ENCODE data around the gene DOCK9.
"Not testable (repeated sequence)": the region's sequence is repeated elsewhere in the genome, so short reads cannot be mapped to it uniquely, and the experiment has no call there.

Gene DOCK9

DNA sequence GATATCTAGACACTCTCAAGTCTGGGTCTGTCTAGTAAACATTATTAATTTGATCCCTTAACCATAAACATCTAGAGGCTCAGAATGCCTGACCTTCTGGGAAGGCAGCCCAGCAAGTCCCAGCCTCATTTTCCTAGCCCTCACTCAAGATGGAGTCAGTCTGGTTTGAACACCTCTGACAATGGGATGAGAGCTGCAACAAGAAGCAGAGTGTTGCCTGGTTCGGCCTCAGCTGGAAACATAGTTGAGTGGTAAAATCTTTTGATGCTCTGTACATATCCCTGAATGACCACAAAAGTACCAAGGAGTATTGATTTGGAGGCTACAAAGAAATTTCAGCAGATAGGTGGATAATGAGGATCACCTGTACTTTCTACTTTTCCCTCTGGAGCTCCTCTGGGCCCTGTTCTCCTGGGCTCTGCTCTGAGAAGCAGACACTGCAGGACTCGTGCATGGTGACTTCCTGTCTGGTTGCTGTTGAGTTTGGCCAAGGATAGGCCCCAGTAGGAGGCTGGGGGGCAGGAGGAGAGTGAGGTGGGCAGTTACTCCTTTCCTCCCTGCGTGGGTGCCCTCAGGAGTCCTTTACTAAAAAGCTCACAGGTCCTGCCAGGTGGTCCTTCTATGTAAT lies 157.0 kb downstream of the DOCK9 start:
- no peak for DNase-seq

DNA sequence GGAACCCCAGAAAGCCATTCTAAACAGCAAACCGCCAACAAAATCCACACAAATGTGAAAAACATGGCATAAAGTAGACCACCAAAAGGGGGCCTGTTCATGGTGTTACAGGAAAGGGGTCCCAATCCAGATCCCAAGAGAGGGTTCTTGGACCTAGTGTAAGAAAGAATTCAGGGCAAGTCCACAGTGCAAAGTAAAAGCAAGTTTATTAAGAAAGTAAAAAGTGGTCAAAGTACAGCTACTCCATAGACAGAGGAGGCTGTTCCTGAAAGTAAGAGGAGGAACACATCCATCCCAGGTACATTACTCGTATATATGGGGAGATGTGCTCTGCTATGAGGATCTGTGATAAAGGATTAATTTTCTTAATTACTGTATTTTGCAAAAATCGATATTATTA lies 157.6 kb downstream of the DOCK9 start:
- DNase-seq = no peak

DNA sequence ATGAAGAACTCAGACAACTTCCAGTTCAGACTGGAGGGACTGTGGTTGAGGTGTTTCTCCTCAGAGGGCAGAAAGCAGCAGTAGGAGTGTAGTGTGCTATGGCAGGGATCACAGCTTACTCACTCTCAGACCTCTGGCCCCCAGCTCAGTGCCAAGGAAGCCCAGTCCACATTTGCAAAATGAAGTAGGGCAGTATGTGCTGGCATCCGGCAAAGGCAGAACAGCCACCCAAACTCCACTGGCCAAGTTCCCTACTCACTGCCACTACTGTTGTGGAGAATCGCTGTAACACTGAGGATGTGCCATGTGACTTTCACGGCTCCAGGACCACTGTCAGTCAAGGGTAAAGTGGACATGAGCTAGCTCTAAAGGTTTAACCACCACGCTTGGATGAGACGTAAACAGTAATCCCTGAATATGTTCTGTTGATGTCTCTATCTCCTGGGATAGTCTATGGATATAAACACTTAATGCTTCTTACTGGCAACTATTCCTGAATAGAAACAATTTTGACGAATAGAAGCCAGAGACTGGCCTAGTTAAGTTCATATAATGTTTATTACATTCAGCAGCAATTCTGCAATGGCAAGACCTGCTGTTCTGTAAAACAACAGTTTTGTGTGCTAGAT lies 158.4 kb downstream of the DOCK9 start:
- no peak for DNase-seq

- DNase-seq = no peak
These were observed 161.5 kb downstream of the DOCK9 start for GRCh38 chr13:98816406-98816805.

DNA sequence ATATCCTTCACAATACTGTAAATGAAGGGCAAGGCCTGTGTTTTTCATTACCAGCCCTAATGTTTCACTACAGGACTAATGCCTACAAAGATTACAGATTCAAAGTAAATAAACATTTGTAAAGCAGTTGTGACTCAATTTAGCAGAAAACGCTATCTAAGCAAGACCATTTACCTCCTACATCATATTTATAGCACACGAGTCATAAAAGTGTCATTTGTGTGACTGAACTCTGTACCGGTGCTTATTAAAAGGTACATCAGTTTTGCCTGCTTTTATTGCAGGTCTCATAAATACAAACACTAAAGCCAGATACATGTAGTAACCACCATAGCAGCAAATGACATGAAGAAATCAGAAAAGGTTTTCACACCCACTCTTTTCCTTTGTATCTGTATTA lies 163.9 kb downstream of the DOCK9 start:
- DNase-seq = no peak

DNA sequence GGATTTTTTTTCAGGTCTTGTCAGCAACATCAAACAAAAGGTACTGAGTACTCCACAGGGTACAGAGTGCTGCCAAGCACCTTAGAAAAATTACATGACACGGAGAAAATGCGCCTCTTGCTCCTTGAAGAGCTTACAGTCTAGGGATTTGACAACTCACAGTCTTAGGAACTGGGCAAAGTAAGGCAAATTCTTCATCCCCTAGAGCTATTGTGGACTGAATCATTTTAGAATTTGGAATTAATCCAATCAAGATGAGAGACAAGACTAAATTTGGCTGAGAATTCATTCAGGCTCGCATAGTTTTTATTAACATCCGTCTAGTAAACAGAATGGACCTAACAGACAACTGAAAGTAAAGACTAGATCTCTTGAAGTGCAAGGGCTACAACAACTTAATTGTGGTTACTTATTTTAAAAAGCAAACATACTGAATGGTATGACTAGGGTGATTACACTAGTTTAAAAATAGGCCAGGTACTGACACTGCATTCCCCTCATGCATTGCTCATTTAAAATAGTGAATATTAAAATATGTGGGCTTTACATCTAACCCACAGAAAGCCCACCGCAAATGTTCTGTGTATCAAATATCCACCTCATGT lies 165.6 kb downstream of the DOCK9 start:
- not testable (repeated sequence) for DNase-seq

GRCh38 chr13:98810746-98811145 lies 167.1 kb downstream of the DOCK9 start:
- DNase-seq = no peak

GRCh38 chr13:98809345-98809777 lies 168.5 kb downstream of the DOCK9 start:
- DNase-seq = no peak

DNA sequence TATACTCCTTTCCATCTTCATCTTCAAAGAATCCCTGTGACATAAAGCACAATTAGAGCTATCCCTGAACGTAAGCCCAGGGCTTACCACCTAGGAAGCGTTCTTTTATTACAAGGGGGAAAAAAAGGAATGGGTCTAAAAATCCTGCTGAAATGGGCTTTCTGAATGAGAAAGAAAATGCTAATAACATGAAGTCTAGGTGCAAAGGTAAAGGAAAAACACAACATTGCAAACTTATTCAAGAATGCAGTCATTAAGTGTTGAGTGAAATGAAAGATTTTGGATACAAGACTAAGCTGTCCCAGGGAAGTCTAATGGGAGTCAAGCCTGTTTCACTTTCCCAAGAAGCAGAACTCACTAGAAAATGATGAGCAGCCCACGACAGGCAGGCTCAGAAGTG lies 170.1 kb downstream of the DOCK9 start:
- no peak for DNase-seq

GRCh38 chr13:98804336-98804855 lies 173.5 kb downstream of the DOCK9 start:
- DNase-seq = no peak

DNA sequence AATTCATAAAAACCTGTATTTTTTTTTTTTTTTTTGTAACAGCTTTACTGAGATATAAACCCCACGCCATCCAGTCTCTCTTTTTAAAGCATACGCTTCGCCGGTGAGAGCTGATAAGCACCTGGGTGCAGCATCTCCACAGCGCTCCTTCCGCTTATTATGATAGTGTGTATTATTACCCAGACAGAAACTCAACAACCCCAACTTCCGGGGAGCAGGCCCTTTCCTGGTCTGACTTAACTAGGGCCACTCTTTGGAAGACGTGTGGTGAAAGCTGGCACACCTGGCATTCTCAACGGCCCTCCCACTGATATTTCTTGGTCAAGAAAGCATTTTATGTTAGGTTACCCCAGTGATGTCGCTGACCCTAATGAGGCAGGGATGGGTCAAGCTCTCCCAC lies 173.9 kb downstream of the DOCK9 start:
- DNase-seq = no peak

DNA sequence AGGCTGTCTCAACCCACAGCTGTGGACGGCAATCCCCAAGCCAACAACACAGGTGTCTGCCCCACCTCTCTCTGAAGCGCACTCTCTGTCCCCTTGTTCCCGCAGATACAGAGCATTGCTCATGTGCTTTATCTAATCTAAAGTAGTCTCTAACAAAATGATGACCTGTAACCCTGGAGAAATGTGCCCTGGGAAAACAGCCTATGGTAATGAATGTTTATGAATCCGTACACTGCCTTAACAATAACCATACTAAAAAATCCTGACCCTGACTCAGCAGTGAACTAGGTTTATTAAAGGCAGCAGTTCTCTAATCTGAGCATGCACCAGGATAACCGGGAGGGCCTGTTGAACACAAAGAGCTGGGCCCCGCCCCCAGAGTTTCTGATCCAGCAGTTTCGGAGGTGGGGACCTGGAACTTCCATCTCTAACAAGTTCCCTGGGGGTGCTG lies 174.7 kb downstream of the DOCK9 start:
- no peak for DNase-seq

- DNase-seq = no peak
These were observed 175.3 kb downstream of the DOCK9 start for GRCh38 chr13:98802559-98802958.

DNA sequence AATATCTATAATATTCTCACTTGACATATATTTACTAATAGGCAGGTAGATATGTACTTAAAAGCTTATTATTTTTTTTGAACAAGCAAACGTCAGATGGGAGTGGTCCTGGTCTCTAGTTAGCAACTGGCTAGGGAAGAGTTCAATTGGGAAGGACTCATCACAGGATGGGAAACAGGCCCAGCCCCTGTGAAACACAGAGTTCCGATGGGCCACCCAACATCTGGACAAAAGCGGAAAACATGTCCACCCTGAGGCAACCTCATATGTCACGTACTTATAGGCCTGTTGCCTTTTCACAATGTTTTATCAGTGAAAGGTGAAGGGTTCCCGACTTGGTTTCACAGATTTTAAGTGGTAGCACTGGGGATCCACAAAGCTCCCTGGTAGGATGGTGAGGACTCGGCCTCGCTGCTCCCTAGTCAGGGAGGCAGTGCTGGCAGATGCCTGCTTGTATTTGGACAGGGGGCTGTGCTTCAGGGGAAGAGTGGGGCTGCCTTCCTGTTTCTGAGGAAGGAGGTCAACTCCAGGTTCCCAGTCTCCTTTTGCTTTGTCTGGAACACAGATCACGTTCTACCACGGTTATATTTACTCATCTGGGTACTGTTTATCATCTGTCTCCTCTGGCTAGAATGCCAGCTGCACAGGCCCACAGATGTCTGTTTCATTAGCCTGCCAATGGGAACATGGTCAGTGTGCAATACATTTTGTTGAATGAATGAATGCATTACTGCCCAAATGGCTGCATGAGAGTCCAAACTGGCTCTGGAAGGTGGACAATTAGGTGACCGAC lies 176.0 kb downstream of the DOCK9 start:
- no peak for DNase-seq

- no peak for DNase-seq
These were observed 177.8 kb downstream of the DOCK9 start for GRCh38 chr13:98800078-98800477.

GRCh38 chr13:98798849-98799645 lies 178.8 kb downstream of the DOCK9 start:
- no peak for DNase-seq

DNA sequence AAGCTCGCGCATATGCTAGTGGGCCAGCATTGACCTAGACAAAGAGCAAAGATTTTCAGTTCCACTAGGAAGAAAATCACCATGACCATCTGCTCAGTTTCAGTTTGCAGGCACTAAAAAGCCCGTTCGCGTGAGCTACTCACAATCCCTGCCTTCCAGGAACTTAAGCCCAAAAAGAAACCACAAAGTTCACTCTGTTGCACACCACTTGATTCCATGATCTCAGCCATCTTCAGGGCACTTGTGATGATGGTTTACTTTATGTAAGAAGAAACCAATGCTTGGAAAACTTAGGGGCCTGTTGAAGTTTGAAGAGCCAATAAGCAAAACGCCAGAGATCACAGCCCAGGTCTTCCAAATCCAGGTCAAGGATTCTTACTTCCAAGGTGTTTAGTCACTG lies 180.4 kb downstream of the DOCK9 start:
- DNase-seq = no peak

DNA sequence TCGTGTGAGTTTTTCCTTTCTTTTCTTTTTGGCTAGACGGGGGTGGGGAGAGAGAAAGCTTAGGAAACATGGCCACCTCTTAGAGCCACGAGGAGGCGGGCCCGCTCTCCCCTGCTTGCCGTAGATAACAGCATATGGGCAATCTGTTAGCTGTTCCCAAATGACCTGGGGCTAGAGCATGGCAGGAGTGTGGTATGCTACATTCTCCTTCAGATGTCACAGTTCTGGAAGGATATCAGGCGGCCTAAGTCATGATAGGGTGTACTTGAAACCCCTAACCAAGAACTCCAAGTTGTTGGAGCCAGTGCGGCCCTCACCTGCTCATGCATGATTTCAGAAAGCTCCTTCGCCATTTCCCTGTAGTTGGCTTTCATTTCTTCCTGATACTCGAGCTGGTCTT lies 181.1 kb downstream of the DOCK9 start:
- DNase-seq = no peak

DNA sequence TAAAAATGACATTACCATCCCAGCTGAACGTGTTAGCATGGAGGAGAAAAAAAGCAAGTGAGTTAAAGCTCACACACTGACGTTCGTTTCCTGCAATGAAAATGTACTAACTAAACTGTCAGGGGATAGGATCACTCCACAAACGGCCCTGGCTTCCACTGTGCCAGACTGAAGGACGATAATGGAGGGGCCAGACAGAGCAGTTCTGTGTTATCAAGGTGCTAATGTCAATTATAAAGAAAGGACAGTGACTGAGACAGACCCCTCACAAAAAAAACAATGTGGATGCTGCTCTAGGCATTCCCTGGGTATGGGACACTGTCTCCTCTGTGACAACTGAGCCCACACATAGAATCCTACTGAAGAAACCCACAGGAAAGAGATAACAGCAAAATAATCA lies 181.7 kb downstream of the DOCK9 start:
- no peak for DNase-seq

- DNase-seq = no peak
These were observed 182.6 kb downstream of the DOCK9 start for GRCh38 chr13:98795220-98795619.

DNA sequence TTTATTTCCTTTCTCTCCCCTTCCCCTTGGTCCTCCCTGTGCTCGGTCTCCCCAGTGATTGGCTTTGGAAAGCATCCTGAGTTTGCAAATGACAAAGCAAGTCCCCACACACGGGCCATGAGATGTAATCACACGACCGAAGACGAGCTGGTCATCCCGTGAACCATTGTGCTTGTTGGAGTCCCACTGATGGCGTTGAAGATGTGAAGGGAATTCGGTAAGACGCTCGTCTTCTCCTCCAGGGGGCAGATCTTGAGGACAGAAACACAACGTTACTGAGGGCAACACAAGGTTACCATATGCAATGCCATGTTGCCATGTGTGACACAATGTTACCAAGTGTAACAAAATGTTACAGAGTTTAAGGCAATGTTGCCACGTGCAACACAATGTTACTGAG lies 183.4 kb downstream of the DOCK9 start:
- no peak for DNase-seq

DNA sequence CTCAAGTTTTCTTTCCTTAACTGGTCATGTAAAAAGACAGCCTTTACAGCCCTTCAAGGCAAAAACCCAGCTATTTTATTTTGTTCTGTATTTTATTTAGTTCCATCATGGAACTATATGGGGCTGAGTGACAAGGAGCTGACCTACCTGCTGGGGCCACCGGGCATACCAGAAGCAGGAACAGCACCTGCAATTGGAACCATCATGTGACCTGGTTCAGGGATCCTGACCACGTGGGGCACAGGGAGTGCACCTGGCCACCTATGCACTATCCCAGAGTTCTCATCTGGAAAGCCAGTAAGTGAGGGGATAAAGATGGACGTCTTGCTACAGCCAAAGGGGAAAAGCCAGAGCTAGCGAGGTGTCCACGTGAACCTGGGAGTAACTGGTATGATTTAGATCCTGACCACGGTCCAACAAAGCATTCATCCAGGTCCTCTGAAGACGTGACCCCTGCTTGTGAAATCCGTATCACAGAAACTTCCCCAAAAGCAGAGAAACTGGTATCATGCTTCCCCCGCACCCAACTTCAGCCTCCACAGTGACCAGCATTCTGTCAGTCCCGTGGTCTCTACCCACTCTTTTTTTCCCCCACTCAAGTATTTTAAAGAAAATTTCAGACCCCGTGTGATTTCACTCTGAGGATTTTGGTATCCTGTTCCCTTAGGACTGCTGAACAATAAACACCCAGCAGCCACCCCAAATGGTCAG lies 184.9 kb downstream of the DOCK9 start:
- peak in 1 of 2 experiments; percentile 15 for DNase-seq
